Neural cell (in vitro differentiated cells): ENCODE measurements around the gene PLXNA4. TPM values are rescaled to one million over a fixed set of nuclear protein-coding genes. Genes with fewer than 3 reads are reported as not detected.

Experiments used
- H2AFZ ChIP-seq: fragments of 200-600, 300-800 bp; sonication (generic), shearing (Covaris generic); 2 replicates; pipeline ENCODE4 v1.6.0; 2014; ENCODE audit warnings: low read depth, mild to moderate bottlenecking, antibody characterized with exemption, low read length, moderate library complexity
- H3F3A ChIP-seq: fragments of 200-600 bp; shearing (Covaris generic); 2 replicates; pipeline ENCODE4 v1.6.1; 2016; ENCODE audit warnings: mild to moderate bottlenecking, moderate library complexity, mixed read lengths, antibody characterized with exemption, low read length; ENCODE audit not compliant: insufficient read depth, poor library complexity, severe bottlenecking
- H3K27ac ChIP-seq: fragments of 200-600, 300-800 bp; sonication (generic), shearing (Covaris generic); 2 replicates; pipeline ENCODE4 v1.5.1; 2014; ENCODE audit warnings: mild to moderate bottlenecking, low read length, moderate library complexity
- H3K27me3 ChIP-seq: fragments of 300-800, 200-600 bp; sonication (generic), shearing (Covaris generic); 2 replicates; pipeline ENCODE4 v1.6.0; 2014; ENCODE audit warnings: mild to moderate bottlenecking, low read depth, low read length, moderate library complexity; ENCODE audit not compliant: insufficient read depth
- H3K36me3 ChIP-seq: fragments of 300-800, 200-600 bp; sonication (generic), shearing (Covaris generic); 2 replicates; pipeline ENCODE4 v1.5.1; 2014; ENCODE audit warnings: mild to moderate bottlenecking, antibody characterized with exemption, low read length, moderate library complexity; ENCODE audit not compliant: insufficient read depth
- H3K4me2 ChIP-seq: fragments of 300-800, 200-600 bp; sonication (generic), shearing (Covaris generic); 2 replicates; pipeline ENCODE4 v1.6.0; 2014; ENCODE audit warnings: mild to moderate bottlenecking, low read length
- H3K4me3 ChIP-seq: fragments of 300-800, 200-600 bp; sonication (generic), shearing (Covaris generic); 2 replicates; pipeline ENCODE4 v1.5.1; 2014; ENCODE audit warnings: mild to moderate bottlenecking, low read length, moderate library complexity
- H3K79me2 ChIP-seq: fragments of 200-600 bp; shearing (Covaris generic); replicated peaks from 2 replicates; pipeline ENCODE4 v1.6.0; 2014; ENCODE audit warnings: mild to moderate bottlenecking, low read length, moderate library complexity; ENCODE audit not compliant: insufficient read depth
- H3K9ac ChIP-seq: fragments of 300-800, 200-600 bp; sonication (generic), shearing (Covaris generic); 2 replicates; pipeline ENCODE4 v1.6.1; 2016; ENCODE audit warnings: mild to moderate bottlenecking, low read length, mixed read lengths
- H3K9me2 ChIP-seq: fragments of 200-600 bp; shearing (Covaris generic); 2 replicates; pipeline ENCODE4 v1.6.1; 2016; ENCODE audit warnings: mild to moderate bottlenecking, low read length, mixed read lengths; ENCODE audit not compliant: insufficient read depth
- H3K9me3 ChIP-seq: fragments of 200-600, 300-800 bp; sonication (generic), shearing (Covaris generic); 2 replicates; pipeline ENCODE4 v1.6.1; 2016; ENCODE audit warnings: mild to moderate bottlenecking, mixed run types, low read length, moderate library complexity, mixed read lengths
- H4K20me1 ChIP-seq: fragments of 200-600 bp; shearing (Covaris generic); 2 replicates; pipeline ENCODE4 v1.6.1; 2016; ENCODE audit warnings: mild to moderate bottlenecking, mixed run types; ENCODE audit not compliant: insufficient read depth
- EP300 ChIP-seq: fragments of 450-650 bp; conservative IDR thresholded peaks from 2 replicates; pipeline ENCODE4 v1.6.1; 2014; ENCODE audit warnings: antibody characterized with exemption, mild to moderate bottlenecking, moderate library complexity; ENCODE audit not compliant: poor library complexity, severe bottlenecking
- EZH2 ChIP-seq: fragments of 200-600, 300-800 bp; shearing (Covaris generic), sonication (generic); IDR thresholded peaks from 2 replicates; pipeline ENCODE4 v1.6.1; 2014; ENCODE audit warnings: antibody characterized with exemption, low read length, borderline replicate concordance, mild to moderate bottlenecking; ENCODE audit not compliant: insufficient read depth, poor library complexity, severe bottlenecking
- MXI1 ChIP-seq: fragments of 450-650 bp; conservative IDR thresholded peaks from 2 replicates; pipeline ENCODE4 v1.6.1; 2014; ENCODE audit warnings: antibody characterized with exemption, mild to moderate bottlenecking; ENCODE audit not compliant: poor library complexity, severe bottlenecking
- POLR2AphosphoS5 ChIP-seq: IDR thresholded peaks from 2 replicates; pipeline ENCODE4 v1.6.1; 2012
- RAD21 ChIP-seq: fragments of 450-650 bp; conservative IDR thresholded peaks from 2 replicates; pipeline ENCODE4 v1.6.1; 2014; ENCODE audit warnings: antibody characterized with exemption, mild to moderate bottlenecking, moderate library complexity
- REST ChIP-seq: IDR thresholded peaks from 2 replicates; pipeline ENCODE4 v1.6.1; 2012; ENCODE audit warnings: borderline replicate concordance
- SMC3 ChIP-seq: fragments of 450-650 bp; conservative IDR thresholded peaks from 2 replicates; pipeline ENCODE4 v1.6.1; 2014; ENCODE audit warnings: antibody characterized with exemption, mild to moderate bottlenecking, moderate library complexity; ENCODE audit not compliant: poor library complexity
- TAF1 ChIP-seq: IDR thresholded peaks from 2 replicates; pipeline ENCODE4 v1.6.1; 2012; ENCODE audit warnings: low read depth
- polyA plus RNA-seq: library from polyadenylated mRNA; depleted of rRNA; stranded (reverse); fragments of >200 nt; gene quantifications from 2 replicates; pipeline ENCODE4 v1.2.3, GENCODE V29; 2014

Gene PLXNA4
- polyA plus RNA-seq, 1 donor from 2014 or later = 7.2 TPM

- H2AFZ ChIP-seq = no peak overlapping the region
- TF ChIP-seq EZH2 (no peak), REST (no peak), SMC3 (no peak), TAF1 (no peak), POLR2AphosphoS5 (no peak), MXI1 (no peak), EP300 (no peak)
These were observed 364.3 kb downstream of the PLXNA4 start for GRCh38 chr7:132211971-132212370.

GRCh38 chr7:132210821-132211220 is 365.4 kb downstream of the PLXNA4 start:
- Histone ChIP-seq H3K9me3 (no peaks in the 10 kb centered on the region), H3K9me2 (no peaks in the 10 kb centered on the region), H3K4me3 (no peak overlapping the region), H3K27me3 (no peaks in the 10 kb centered on the region), H3F3A (no peaks in the 10 kb centered on the region), H3K4me2 (no peak overlapping the region), H4K20me1 (no peaks in the 10 kb centered on the region), H3K79me2 (no peaks in the 10 kb centered on the region), H2AFZ (no peak overlapping the region), H3K36me3 (no peaks in the 10 kb centered on the region), H3K27ac (no peak overlapping the region), H3K9ac (no peak overlapping the region)
- TF ChIP-seq RAD21 (no peak), EP300 (no peak)

More at GRCh38 chr7:132211971-132212370, 364.3 kb downstream of the PLXNA4 start:
- no peak overlapping the region for H3K9ac ChIP-seq
- H3K4me3 ChIP-seq = no peak overlapping the region
- no peak overlapping the region for H3K27ac ChIP-seq
- no peaks in the 10 kb centered on the region for H4K20me1 ChIP-seq
- no peaks in the 10 kb centered on the region for H3K9me2 ChIP-seq
- H3F3A ChIP-seq = no peaks in the 10 kb centered on the region
- H3K4me2 ChIP-seq = no peak overlapping the region
- no peaks in the 10 kb centered on the region for H3K36me3 ChIP-seq
- no peaks in the 10 kb centered on the region for H3K9me3 ChIP-seq
- H3K79me2 ChIP-seq = no peaks in the 10 kb centered on the region
- H3K27me3 ChIP-seq = no peaks in the 10 kb centered on the region

GRCh38 chr7:132207782-132208181 is 368.5 kb downstream of the PLXNA4 start:
- no peaks in the 10 kb centered on the region for H3K79me2 ChIP-seq
- no peaks in the 10 kb centered on the region for H3K27me3 ChIP-seq
- H3K27ac ChIP-seq = no peak overlapping the region
- no peaks in the 10 kb centered on the region for H3F3A ChIP-seq
- TF ChIP-seq REST = no peak
- no peak for TF ChIP-seq MXI1
- TF ChIP-seq RAD21 = no peak
- TF ChIP-seq POLR2AphosphoS5 = no peak
- no peak for TF ChIP-seq SMC3
- no peak for TF ChIP-seq EP300
- no peak for TF ChIP-seq TAF1
- H3K36me3 ChIP-seq = no peaks in the 10 kb centered on the region
- H2AFZ ChIP-seq = no peak overlapping the region
- H4K20me1 ChIP-seq = no peaks in the 10 kb centered on the region
- H3K4me2 ChIP-seq = no peak overlapping the region
- no peaks in the 10 kb centered on the region for H3K9me3 ChIP-seq
- H3K4me3 ChIP-seq = no peak overlapping the region
- H3K9me2 ChIP-seq = no peaks in the 10 kb centered on the region
- H3K9ac ChIP-seq = no peak overlapping the region
